ENCODE measurements around the gene SNX20. TPM values are rescaled to one million over a fixed set of nuclear protein-coding genes. Genes with fewer than 3 reads are reported as not detected.

SNX20 gene
- total RNA-seq, 1 donor from 2014 or later, result not detected

DNA sequence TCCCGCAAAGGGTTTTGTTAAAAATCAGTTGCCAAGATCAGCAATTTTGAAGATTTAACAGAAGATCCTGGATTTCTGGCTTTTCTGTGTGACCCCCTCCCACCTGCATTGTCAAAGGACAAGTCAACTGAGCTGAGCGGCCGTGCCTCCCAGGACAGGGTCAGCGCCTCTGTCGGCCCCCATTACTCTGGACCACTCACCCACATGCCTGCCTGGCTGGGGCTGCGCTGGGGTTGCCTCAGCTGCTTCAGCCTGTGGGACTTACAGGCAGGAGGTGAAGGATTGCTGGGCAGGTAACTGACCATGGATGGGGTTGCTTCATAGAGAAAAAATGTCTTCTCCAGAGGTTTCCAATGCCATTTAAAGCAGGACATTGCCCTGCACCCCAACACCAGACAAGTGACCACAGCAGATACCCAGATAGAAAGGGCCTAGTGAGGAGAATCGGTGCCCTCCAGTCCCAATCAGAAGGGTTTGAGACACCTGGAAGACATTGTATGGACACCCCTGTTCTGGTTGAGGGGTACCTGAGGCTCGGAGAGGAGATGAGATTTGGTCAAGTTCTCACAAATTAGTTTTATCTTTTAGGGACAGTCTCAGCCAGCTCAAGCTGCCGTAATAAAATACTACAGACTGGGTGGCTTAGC is 52.8 kb downstream of the SNX20 start:
- Mint-ChIP-seq H3K4me1 (ENCODE audit: unreplicated experiment) (peaks cover 8% of the 10 kb centered on the region), H3K27me3 (no peaks in the 10 kb centered on the region), H3K9me3 (no peaks in the 10 kb centered on the region), H3K36me3 (peaks cover 14% of the 10 kb centered on the region), H3K27ac (no peak overlapping the region), H3K4me3 (no peak overlapping the region)
- DNase-seq (ENCODE audit: extremely low spot score, unreplicated experiment), result no peak
- TF ChIP-seq, protein P1, sequence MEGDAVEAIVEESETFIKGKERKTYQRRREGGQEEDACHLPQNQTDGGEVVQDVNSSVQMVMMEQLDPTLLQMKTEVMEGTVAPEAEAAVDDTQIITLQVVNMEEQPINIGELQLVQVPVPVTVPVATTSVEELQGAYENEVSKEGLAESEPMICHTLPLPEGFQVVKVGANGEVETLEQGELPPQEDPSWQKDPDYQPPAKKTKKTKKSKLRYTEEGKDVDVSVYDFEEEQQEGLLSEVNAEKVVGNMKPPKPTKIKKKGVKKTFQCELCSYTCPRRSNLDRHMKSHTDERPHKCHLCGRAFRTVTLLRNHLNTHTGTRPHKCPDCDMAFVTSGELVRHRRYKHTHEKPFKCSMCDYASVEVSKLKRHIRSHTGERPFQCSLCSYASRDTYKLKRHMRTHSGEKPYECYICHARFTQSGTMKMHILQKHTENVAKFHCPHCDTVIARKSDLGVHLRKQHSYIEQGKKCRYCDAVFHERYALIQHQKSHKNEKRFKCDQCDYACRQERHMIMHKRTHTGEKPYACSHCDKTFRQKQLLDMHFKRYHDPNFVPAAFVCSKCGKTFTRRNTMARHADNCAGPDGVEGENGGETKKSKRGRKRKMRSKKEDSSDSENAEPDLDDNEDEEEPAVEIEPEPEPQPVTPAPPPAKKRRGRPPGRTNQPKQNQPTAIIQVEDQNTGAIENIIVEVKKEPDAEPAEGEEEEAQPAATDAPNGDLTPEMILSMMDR (conservative IDR thresholded peaks at IDR 0.05), result no peak

DNA sequence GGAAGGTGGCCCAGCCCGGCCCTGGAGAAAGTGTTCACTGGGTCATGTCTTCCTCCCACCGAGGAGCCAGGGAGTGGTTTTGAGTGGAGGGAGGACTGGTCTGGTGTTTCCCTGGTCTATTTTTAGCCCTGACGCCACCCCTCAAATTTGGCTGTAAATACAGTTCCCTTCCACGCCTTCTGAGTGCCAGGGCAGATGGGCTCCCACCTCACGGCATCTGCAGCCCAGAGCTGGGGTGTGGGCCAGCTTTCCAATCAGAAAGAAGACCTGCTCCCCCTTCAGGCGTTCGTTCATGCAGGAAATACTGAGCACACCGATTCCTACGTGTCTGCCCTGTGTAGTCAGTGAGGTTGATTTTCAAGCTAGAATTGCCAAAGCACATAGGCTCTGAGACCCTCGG is 53.7 kb downstream of the SNX20 start:
- TF ChIP-seq, protein P1 (conservative IDR thresholded peaks at IDR 0.05), result no peak
- H3K27ac Mint-ChIP-seq, result no peak overlapping the region
- no peak overlapping the region for H3K4me3 Mint-ChIP-seq
- peaks cover 14% of the 10 kb centered on the region for H3K36me3 Mint-ChIP-seq
- H3K4me1 Mint-ChIP-seq (ENCODE audit: unreplicated experiment), result peaks cover 8% of the 10 kb centered on the region
- H3K9me3 Mint-ChIP-seq, result no peaks in the 10 kb centered on the region
- no peaks in the 10 kb centered on the region for H3K27me3 Mint-ChIP-seq
- no peak for DNase-seq (ENCODE audit: extremely low spot score, unreplicated experiment)

DNA sequence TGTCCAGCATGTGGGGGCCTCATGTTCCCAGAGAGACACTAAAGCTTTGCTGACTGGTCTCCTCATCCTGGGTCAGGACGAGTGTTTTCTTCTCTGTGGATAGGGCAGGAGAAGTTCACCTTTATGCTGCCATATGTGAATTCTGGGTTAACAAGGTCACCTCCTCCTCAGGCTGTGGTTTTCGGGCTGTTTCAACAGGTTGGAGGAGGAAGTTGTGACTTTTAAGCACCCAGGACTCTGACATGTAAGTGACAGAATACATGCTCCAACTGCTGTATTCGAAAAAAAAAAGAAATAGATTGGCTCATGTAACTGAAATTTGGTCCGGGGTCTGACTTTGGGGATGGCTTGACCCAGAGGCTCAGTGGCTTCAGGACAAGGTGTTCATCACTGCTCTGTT is 54.2 kb downstream of the SNX20 start:
- H3K9me3 Mint-ChIP-seq, result no peaks in the 10 kb centered on the region
- no peak overlapping the region for H3K4me3 Mint-ChIP-seq
- no peak overlapping the region for H3K27ac Mint-ChIP-seq
- H3K36me3 Mint-ChIP-seq, result peaks cover 9% of the 10 kb centered on the region
- H3K4me1 Mint-ChIP-seq (ENCODE audit: unreplicated experiment), result peaks cover 8% of the 10 kb centered on the region
- no peak for DNase-seq (ENCODE audit: extremely low spot score, unreplicated experiment)
- no peaks in the 10 kb centered on the region for H3K27me3 Mint-ChIP-seq
- TF ChIP-seq, protein P1 (conservative IDR thresholded peaks at IDR 0.05), result no peak

DNA sequence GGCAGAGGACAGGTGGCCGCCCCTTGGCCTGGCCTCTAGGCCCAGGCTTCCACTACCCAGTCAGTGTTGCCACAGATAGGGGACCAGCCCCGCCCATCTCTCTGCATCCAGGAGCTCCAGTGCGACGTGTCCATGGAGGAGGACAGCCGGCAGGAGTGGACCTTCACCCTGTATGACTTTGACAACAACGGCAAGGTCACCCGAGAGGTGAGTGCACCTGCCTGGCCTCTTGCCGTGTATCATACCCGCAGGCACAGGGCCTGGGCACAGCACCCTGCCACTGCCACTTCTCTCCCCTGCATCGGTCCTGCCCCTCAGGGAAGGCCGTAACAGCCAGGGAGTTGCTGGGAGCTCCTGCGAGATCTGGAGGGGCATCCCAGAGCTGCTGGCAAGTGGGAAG is 55.7 kb downstream of the SNX20 start:
- H3K9me3 Mint-ChIP-seq, result no peaks in the 10 kb centered on the region
- H3K27ac Mint-ChIP-seq, result no peak overlapping the region
- no peak overlapping the region for H3K4me3 Mint-ChIP-seq
- DNase-seq (ENCODE audit: extremely low spot score, unreplicated experiment), result no peak
- TF ChIP-seq, protein P1 (conservative IDR thresholded peaks at IDR 0.05), result no peak
- H3K27me3 Mint-ChIP-seq, result no peaks in the 10 kb centered on the region
- peaks cover 3% of the 10 kb centered on the region for H3K36me3 Mint-ChIP-seq
- H3K4me1 Mint-ChIP-seq (ENCODE audit: unreplicated experiment), result peaks cover 4% of the 10 kb centered on the region

DNA sequence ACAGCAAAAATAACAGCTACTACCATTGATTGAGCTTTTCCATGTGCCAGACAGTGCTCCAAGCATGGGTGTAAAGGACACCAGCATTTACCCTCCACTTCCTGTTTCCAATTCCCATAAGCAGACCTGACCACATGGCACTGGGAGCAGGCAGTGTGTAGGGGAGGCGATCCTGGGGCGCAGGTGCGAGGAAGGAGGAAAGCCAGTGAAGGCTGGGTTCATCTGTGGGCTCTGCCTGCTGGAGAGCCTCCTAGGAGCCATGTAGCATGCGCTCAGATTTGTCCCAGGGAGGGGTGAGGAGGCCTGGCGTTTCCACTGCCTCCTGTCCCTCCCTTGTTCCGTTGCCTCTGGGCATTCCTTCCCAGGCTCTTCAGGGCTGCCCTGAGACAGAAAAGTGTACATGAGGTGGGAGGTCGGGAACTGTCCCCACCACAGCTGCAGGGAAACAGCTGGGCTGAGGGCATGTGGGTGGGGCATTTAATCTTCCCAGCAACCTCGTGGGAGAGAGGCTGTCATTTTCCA is 56.6 kb downstream of the SNX20 start:
- TF ChIP-seq, protein P1 (conservative IDR thresholded peaks at IDR 0.05), result no peak
- no peak overlapping the region for H3K27ac Mint-ChIP-seq
- H3K4me3 Mint-ChIP-seq, result no peak overlapping the region
- no peaks in the 10 kb centered on the region for H3K27me3 Mint-ChIP-seq
- peaks cover 4% of the 10 kb centered on the region for H3K4me1 Mint-ChIP-seq (ENCODE audit: unreplicated experiment)
- DNase-seq (ENCODE audit: extremely low spot score, unreplicated experiment), result no peak
- H3K9me3 Mint-ChIP-seq, result no peaks in the 10 kb centered on the region
- H3K36me3 Mint-ChIP-seq, result peaks cover 3% of the 10 kb centered on the region
